Measurements from ENCODE around the gene C3orf49. TPM values are rescaled to one million over a fixed set of nuclear protein-coding genes. Genes with fewer than 3 reads are reported as not detected.

Gene C3orf49
- polyA plus RNA-seq, 4 donors = 0.42 to 0.67 (median 0.54) TPM; not detected in 1

- no peak for DNase-seq (ENCODE audit: low read depth in 4 of 4, low spot score in 3 of 4)
Measured at GRCh38 chr3:63877737-63878393, 58.8 kb downstream of the C3orf49 start.

- DNase-seq (ENCODE audit: low read depth in 4 of 4, low spot score in 3 of 4) = no peak
Measured at GRCh38 chr3:63878394-63879060, 59.4 kb downstream of the C3orf49 start.

GRCh38 chr3:63880653-63881052, 61.6 kb downstream of the C3orf49 start:
- DNase-seq (ENCODE audit: low read depth in 4 of 4, low spot score in 3 of 4) = no peak

- no peak for DNase-seq (ENCODE audit: low read depth in 4 of 4, low spot score in 3 of 4)
Measured at GRCh38 chr3:63886858-63887257, 67.8 kb downstream of the C3orf49 start.

- no peak for DNase-seq (ENCODE audit: low read depth in 4 of 4, low spot score in 3 of 4)
Measured at GRCh38 chr3:63891518-63891917, 72.4 kb downstream of the C3orf49 start.

GRCh38 chr3:63892773-63893352, 73.8 kb downstream of the C3orf49 start:
- DNase-seq (ENCODE audit: low read depth in 4 of 4, low spot score in 3 of 4) = no peak

- DNase-seq (ENCODE audit: low read depth in 4 of 4, low spot score in 3 of 4) = no peak
Measured at GRCh38 chr3:63895422-63896189, 76.5 kb downstream of the C3orf49 start.

- no peak for DNase-seq (ENCODE audit: low read depth in 4 of 4, low spot score in 3 of 4)
Measured at GRCh38 chr3:63896332-63897030, 77.4 kb downstream of the C3orf49 start.

Other genes with a start within 250 kb of the C3orf49 start
- gene SNTN, start 166.6 kb upstream of the C3orf49 start, polyA plus RNA-seq (ENCODE audit: insufficient read length in 4 of 4) = under 1 TPM in 1 of 4 donors, not detected in 3; 0.14 TPM
- gene THOC7, start 44.5 kb downstream of the C3orf49 start, polyA plus RNA-seq (ENCODE audit: insufficient read length in 4 of 4) = 10 to 100 TPM; 76.3 to 93.8 (median 93.4) TPM
- 10 to 100 TPM; 16.9 to 21.7 (median 18.8) TPM for gene ATXN7, start 44.6 kb downstream of the C3orf49 start, polyA plus RNA-seq (ENCODE audit: insufficient read length in 4 of 4)
- gene SCAANT1, start 93.1 kb downstream of the C3orf49 start, polyA plus RNA-seq (ENCODE audit: insufficient read length in 4 of 4) = under 1 TPM in 3 of 4 donors, not detected in 1; 0.53 to 0.90 (median 0.74) TPM
- 100 to 1,000 TPM; 112 to 132 (median 127) TPM for gene PSMD6, start 204.2 kb downstream of the C3orf49 start, polyA plus RNA-seq (ENCODE audit: insufficient read length in 4 of 4)

Measured in right renal pelvis (tissue), 4 donors.